GM18858 (cell line): Measurements from ENCODE around the gene RRP12.

Experiments
- ATAC-seq: cut with Tn5 transposase; IDR thresholded peaks from one replicate; pipeline ENCODE4 v1.9.1; 2021; ENCODE audit not compliant: unreplicated experiment

The RRP12 gene

GRCh38 chr10:97336446-97336845, 64.7 kb downstream of the RRP12 start:
- ATAC-seq = no peak

- no peak for ATAC-seq
These were observed 65.1 kb downstream of the RRP12 start for GRCh38 chr10:97336006-97336405.

GRCh38 chr10:97335188-97335619, 65.9 kb downstream of the RRP12 start:
- no peak for ATAC-seq

- ATAC-seq = peak; percentile 60
These were observed 66.6 kb downstream of the RRP12 start, which contains the start of gene FRAT2 for GRCh38 chr10:97334370-97335175. TSS of gene FRAT2 (minus strand) at chr10:97334729. CDS start at chr10:97334572, 157 bp downstream.

GRCh38 chr10:97333601-97334369, 67.4 kb downstream of the RRP12 start:
- ATAC-seq = peak; percentile 16

DNA sequence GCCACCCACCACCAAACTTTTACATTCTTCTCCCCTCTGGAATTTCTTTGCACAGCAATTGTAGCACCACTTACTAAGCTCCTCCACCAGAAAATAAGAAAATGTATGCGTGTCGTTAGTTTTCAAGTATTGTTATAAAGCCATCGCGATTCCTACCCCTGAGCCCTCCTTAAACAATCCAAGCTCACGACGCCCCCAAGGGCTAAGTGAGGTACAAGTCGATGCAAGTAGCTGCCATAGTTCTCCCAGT, 67.9 kb downstream of the RRP12 start:
- ATAC-seq = no peak

- no peak for ATAC-seq
These were observed 68.4 kb downstream of the RRP12 start for GRCh38 chr10:97332591-97333350.

GRCh38 chr10:97331153-97331703, 69.9 kb downstream of the RRP12 start:
- ATAC-seq = no peak

GRCh38 chr10:97329766-97330165, 71.4 kb downstream of the RRP12 start:
- no peak for ATAC-seq

- no peak for ATAC-seq
These were observed 72.3 kb downstream of the RRP12 start for GRCh38 chr10:97328646-97329453.

DNA sequence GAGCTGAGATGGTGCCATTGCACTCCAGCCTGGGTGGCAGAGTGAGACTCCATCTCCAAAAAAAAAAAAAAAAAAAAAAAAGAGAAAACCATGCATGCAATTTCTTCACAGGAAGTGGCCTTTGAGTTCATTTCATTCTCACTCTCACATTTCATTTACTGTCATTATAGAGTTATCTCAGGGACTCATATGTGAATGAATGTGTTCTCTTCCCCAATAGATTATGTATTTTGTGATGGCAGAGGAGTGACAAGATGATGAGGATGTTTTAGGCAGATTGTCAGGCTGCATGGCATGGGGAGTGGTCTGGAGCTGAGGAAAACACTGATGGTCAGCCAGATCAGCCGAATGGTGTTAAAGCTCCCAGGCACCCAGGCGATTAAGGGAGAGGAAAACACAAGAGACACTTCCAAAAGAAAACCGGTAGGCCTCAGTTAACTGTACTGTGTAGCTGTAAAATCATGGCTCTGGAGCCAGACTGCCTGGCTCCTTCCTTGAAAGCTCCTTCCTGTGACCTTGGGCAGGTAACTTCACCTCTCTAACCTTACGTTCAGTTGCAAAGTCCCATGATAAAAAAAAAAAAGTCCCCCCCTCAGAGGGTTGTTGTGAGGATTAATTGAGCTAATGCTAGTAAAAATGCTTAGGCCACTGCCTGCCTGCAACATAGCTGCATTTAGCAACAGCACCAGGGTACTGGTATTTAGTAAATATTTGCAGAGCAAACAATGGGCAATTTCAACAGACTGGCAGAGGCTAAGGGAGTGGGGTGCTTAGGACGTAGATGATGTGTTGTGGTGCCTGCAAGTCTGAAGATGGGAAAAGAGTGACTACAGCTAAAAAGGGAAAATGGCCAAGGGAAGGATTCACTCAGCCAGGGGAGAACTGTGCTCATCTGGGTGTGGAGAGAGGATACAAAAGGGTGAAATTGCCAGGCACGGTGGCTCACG, 73.5 kb downstream of the RRP12 start:
- no peak for ATAC-seq

DNA sequence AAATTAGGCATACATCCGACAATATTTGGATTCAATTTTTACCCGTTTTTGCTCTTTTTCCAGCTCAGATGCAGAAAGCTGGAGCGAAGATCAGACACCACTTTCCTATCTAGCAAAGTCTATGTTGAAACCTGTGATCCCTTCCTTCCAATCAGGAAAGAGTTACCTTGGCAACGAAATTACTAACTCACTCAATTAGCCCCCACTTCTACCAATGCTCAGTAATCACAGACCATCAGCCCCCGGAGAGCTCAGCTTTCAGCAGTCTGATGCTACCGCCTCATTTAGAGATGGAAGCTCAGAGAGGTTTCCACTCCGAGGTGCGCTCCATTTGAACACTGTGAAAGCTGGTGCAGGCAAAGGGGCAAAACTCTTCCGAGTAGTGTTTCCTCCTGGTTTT, 75.4 kb downstream of the RRP12 start:
- ATAC-seq = no peak

DNA sequence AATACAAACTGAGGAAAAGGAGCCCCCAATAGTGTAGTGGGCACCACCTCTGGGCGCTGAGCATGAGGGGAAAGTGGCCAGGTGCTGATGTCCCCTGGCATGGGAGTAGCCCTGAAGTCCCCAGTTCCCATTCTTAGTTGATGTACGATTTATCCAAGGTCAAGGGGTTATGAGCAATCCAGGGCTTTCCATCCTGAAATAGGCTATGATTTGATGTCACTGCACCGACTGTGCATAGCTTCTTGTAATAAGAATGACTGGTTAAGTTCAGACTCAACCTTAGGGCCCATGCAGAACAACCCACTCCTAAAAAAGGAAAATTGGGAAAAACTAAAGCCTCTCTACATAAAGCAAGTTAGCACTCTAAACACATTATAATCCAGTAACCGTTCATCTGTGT, 77.6 kb downstream of the RRP12 start:
- ATAC-seq = no peak

GRCh38 chr10:97321804-97322190, 79.3 kb downstream of the RRP12 start:
- no peak for ATAC-seq

GRCh38 chr10:97321032-97321803, 79.9 kb downstream of the RRP12 start:
- ATAC-seq = no peak

DNA sequence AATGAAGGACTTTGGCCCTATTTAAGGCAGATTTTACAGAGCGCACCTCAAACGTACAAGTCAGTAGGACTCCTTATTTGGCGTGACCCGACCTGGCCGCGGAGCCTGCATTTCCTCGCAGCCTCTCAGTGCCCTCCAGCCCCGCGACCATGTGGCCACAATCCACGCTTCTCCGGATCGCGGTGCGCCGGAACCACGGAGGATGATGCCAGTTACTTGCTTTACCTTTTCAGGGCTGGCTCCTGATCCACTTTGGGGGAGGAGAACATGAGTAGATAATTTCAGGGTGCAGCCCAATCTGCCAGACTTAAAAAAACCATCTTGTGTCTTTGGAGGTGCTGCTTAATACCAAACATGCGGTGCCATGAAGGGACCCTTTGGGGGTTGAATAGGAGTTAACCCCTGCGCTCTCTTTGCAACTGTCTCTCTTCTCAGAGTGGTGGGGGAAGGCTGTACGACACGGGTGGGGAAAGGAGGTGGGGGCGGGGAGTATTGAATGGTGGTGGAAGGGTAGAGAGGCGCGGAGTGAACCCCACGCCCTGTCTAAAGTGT, 80.6 kb downstream of the RRP12 start:
- ATAC-seq = no peak

GRCh38 chr10:97319671-97320479, 81.3 kb downstream of the RRP12 start:
- ATAC-seq = peak; percentile 26
